GM12878 (cell line): ENCODE measurements around the gene PFN3.
"Not testable (repeated sequence)": the region's sequence is repeated elsewhere in the genome, so short reads cannot be mapped to it uniquely, and the experiment has no call there.

Experiments
- CEBPB ChIP-seq, 2 experiments: fragments of 150-350 bp in 1 of 2; IDR thresholded peaks; 2 replicates each; pipeline ENCODE4 v1.6.1; 2012 to 2014; ENCODE audit warnings: low read depth in 2 of 2, low read length in 2 of 2, borderline replicate concordance in 1 of 2, inconsistent platforms in 1 of 2
- E4F1 ChIP-seq: fragments of 450-650 bp; IDR thresholded peaks from 2 replicates; pipeline ENCODE4 v1.6.1; 2018; ENCODE audit warnings: borderline replicate concordance, mild to moderate bottlenecking; ENCODE audit not compliant: partially characterized antibody
- POLR2AphosphoS5 ChIP-seq: IDR thresholded peaks from 2 replicates; pipeline ENCODE4 v1.6.1; 2011; ENCODE audit warnings: mild to moderate bottlenecking, low read length, inconsistent platforms
- ZNF24 ChIP-seq: fragments of 450-650 bp; IDR thresholded peaks from 2 replicates; pipeline ENCODE4 v1.6.1; 2017; ENCODE audit warnings: antibody characterized with exemption, mild to moderate bottlenecking

- not testable (repeated sequence) for TF ChIP-seq ZNF24; POLR2AphosphoS5; CEBPB (IDR thresholded peaks at IDR 0.05; ENCODE audit: borderline replicate concordance in 1 of 2, low read depth in 2 of 2, low read length in 2 of 2); E4F1
Measured at GRCh38 chr5:177420472-177420871, 20.0 kb upstream of the PFN3 start.
